GM19238 (cell line): ENCODE results near the gene MYOCOS.
"Not testable (repeated sequence)": the region's sequence is repeated elsewhere in the genome, so short reads cannot be mapped to it uniquely, and the experiment has no call there.

Experiments
- DNase-seq: peaks from one replicate; pipeline ENCODE4 v3.0.0; 2011; ENCODE audit warnings: low spot score; ENCODE audit not compliant: insufficient read length

Gene MYOCOS

GRCh38 chr1:171622152-171622462 lies at the start of gene MYOCOS:
Gene MYOCOS, plus strand, starts transcription at chr1:171622243. Its CDS starts 1,641 bp downstream, at chr1:171623884.
- no peak for DNase-seq

GRCh38 chr1:171576144-171576543 lies 45.9 kb upstream of the MYOCOS start:
- no peak for DNase-seq

GRCh38 chr1:171581226-171581625 lies 40.8 kb upstream of the MYOCOS start:
- DNase-seq = no peak

GRCh38 chr1:171581766-171582165 lies 40.3 kb upstream of the MYOCOS start:
- no peak for DNase-seq

- DNase-seq = no peak
Measured at GRCh38 chr1:171582589-171582988, 39.5 kb upstream of the MYOCOS start.

GRCh38 chr1:171583591-171584201 lies 38.3 kb upstream of the MYOCOS start:
- no peak for DNase-seq

- DNase-seq = no peak
Measured at GRCh38 chr1:171585715-171586114, 36.3 kb upstream of the MYOCOS start.

GRCh38 chr1:171588230-171588629 lies 33.8 kb upstream of the MYOCOS start:
- no peak for DNase-seq

GRCh38 chr1:171590022-171590421 lies 32.0 kb upstream of the MYOCOS start:
- no peak for DNase-seq

- no peak for DNase-seq
Measured at GRCh38 chr1:171595324-171595723, 26.7 kb upstream of the MYOCOS start.

- DNase-seq = no peak
Measured at GRCh38 chr1:171596119-171596518, 25.9 kb upstream of the MYOCOS start.

GRCh38 chr1:171596705-171597104 lies 25.3 kb upstream of the MYOCOS start:
- DNase-seq = no peak

- DNase-seq = no peak
Measured at GRCh38 chr1:171597203-171597602, 24.8 kb upstream of the MYOCOS start.

GRCh38 chr1:171600310-171600709 lies 21.7 kb upstream of the MYOCOS start:
- DNase-seq = not testable (repeated sequence)

GRCh38 chr1:171600862-171601261 lies 21.2 kb upstream of the MYOCOS start:
- DNase-seq = no peak

- DNase-seq = not testable (repeated sequence)
Measured at GRCh38 chr1:171603042-171603441, 19.0 kb upstream of the MYOCOS start.

- DNase-seq = no peak
Measured at GRCh38 chr1:171606402-171606941, 15.6 kb upstream of the MYOCOS start.

GRCh38 chr1:171610385-171610784 lies 11.7 kb upstream of the MYOCOS start:
- DNase-seq = no peak

GRCh38 chr1:171611306-171611705 lies 10.7 kb upstream of the MYOCOS start:
- DNase-seq = no peak

GRCh38 chr1:171613282-171613681 lies 8.8 kb upstream of the MYOCOS start:
- no peak for DNase-seq

- DNase-seq = not testable (repeated sequence)
Measured at GRCh38 chr1:171615122-171615906, 6.7 kb upstream of the MYOCOS start.

- DNase-seq = no peak
Measured at GRCh38 chr1:171616586-171616985, 5.5 kb upstream of the MYOCOS start.
